K562 (cell line): Measurements from ENCODE around the gene THSD8. TPM values are rescaled to one million over a fixed set of nuclear protein-coding genes. Genes with fewer than 3 reads are reported as not detected.

ENCODE experiments used
- ATF6 ChIP-seq: sonication (generic); formaldehyde crosslinking; IDR thresholded peaks from 2 replicates; pipeline ENCODE4 v1.4.0; 2020; ENCODE audit warnings: mild to moderate bottlenecking, missing genetic modification reagents
- E2F1 ChIP-seq: sonication (generic); formaldehyde crosslinking; IDR thresholded peaks from 2 replicates; pipeline ENCODE4 v1.8.1; 2023; ENCODE audit warnings: mild to moderate bottlenecking, missing genetic modification reagents, moderate library complexity
- E2F8 ChIP-seq: fragments of 450-650 bp; IDR thresholded peaks from 2 replicates; pipeline ENCODE4 v1.7.1; 2018; ENCODE audit warnings: mild to moderate bottlenecking, low read depth; ENCODE audit not compliant: partially characterized antibody
- GTF2F1 ChIP-seq: IDR thresholded peaks from 2 replicates; pipeline ENCODE4 v1.6.1; 2011; ENCODE audit warnings: low read depth, low read length, improper control_type of control experiment
- HDGF ChIP-seq: fragments of 450-650 bp; IDR thresholded peaks from 2 replicates; pipeline ENCODE4 v1.6.1; 2016
- KDM2B ChIP-seq: fragments of 250-450 bp; sonication (Bioruptor Pico); IDR thresholded peaks from 2 replicates; pipeline ENCODE4 v1.8.0; 2021; ENCODE audit warnings: mild to moderate bottlenecking, moderate library complexity
- KLF6 ChIP-seq: fragments of 250-450 bp; sonication (Bioruptor Pico); IDR thresholded peaks from 2 replicates; pipeline ENCODE4 v1.4.0; 2020; ENCODE audit warnings: mild to moderate bottlenecking, moderate library complexity, borderline replicate concordance
- PRPF4 ChIP-seq: fragments of 200-400 bp; formaldehyde crosslinking; IDR thresholded peaks from one replicate; pipeline ENCODE4 v1.6.1; 2017; ENCODE audit warnings: low read length, low read depth, mild to moderate bottlenecking; ENCODE audit not compliant: insufficient read depth, poor library complexity, severe bottlenecking
- RBM34 ChIP-seq: fragments of 200-400 bp; formaldehyde crosslinking; IDR thresholded peaks from 2 replicates; pipeline ENCODE4 v1.6.1; 2018; ENCODE audit warnings: low read length, borderline replicate concordance; ENCODE audit not compliant: insufficient read depth
- TAF15 ChIP-seq: fragments of 200-400 bp; formaldehyde crosslinking; IDR thresholded peaks from 2 replicates; pipeline ENCODE4 v1.6.1; 2017; ENCODE audit warnings: mild to moderate bottlenecking, low read depth, low read length, moderate library complexity
- TEAD1 ChIP-seq, 2 experiments: fragments of 450-650 bp in 1 of 2; sonication (generic) in 1 of 2; formaldehyde crosslinking; IDR thresholded peaks; 2 replicates each; pipeline versions ENCODE4 v1.4.0 to v1.8.0; 2020 to 2022; ENCODE audit warnings: mild to moderate bottlenecking in 2 of 2, missing genetic modification reagents in 1 of 2
- ZBTB1 ChIP-seq: sonication (generic); formaldehyde crosslinking; IDR thresholded peaks from 2 replicates; pipeline ENCODE4 v1.8.1; 2023; ENCODE audit warnings: missing genetic modification reagents, low read depth, mild to moderate bottlenecking, borderline replicate concordance
- ZFPM2 ChIP-seq: fragments of 250-450 bp; sonication (Bioruptor Pico); IDR thresholded peaks from 2 replicates; pipeline ENCODE4 v1.5.1; 2022; ENCODE audit warnings: mild to moderate bottlenecking
- ZNF77 ChIP-seq: fragments of 250-450 bp; sonication (Bioruptor Pico); IDR thresholded peaks from 2 replicates; pipeline ENCODE4 v1.5.0; 2020
- ZNF79 ChIP-seq: fragments of 250-450 bp; sonication (Bioruptor Pico); IDR thresholded peaks from 2 replicates; pipeline ENCODE4 v1.4.0; 2020; ENCODE audit warnings: low read depth, mild to moderate bottlenecking, moderate library complexity
- polyA plus RNA-seq, 8 experiments: library from polyadenylated mRNA; depleted of rRNA in 4 of 8; stranded (reverse) in 5 of 8; unstranded in 3 of 8; fragments of >200 nt; fragmentation: Nextera tagmentation in 2 of 8; fragmentation: Illumina TruSeq in 1 of 8; extraction: Ambion mirVana in 2 of 8; extraction: Trizol in 1 of 8; gene quantifications; 2 replicates each; pipeline versions ENCODE4 v1.2.1 to v1.2.3, GENCODE V29; 2011 to 2014; ENCODE audit warnings: inconsistent platforms in 1 of 8, missing spikeins in 1 of 8
- total RNA-seq, 7 experiments: library from RNA; depleted of rRNA in 6 of 7; stranded (reverse); fragments of >200 nt in 6 of 7; fragmentation: Illumina TruSeq in 2 of 7; extraction: Trizol in 2 of 7; gene quantifications; 2 replicates each; pipeline versions ENCODE4 v1.2.1 to v1.2.3, GENCODE V29; 2011 to 2021; ENCODE audit warnings: low replicate concordance in 1 of 7
- TF ChIP-seq, protein P1 (sequence below): fragments of 250-450 bp; sonication (Bioruptor Pico); IDR thresholded peaks from 2 replicates; pipeline ENCODE4 v1.5.0; 2021
- TF ChIP-seq, protein P2 (sequence below): fragments of 450-650 bp; formaldehyde crosslinking; IDR thresholded peaks from 2 replicates; pipeline ENCODE4 v1.4.0; 2020; ENCODE audit warnings: mild to moderate bottlenecking, moderate library complexity

The THSD8 gene
- total and polyA plus RNA-seq, 9 of the 15 experiments (the other 6 are each of a cell fraction or from before 2014, with no cell fraction given): 8.4 to 42.4 (median 19.9) TPM; not detected in 2

- TF ChIP-seq TAF15: no peak
- no peak for TF ChIP-seq PRPF4
- no peak for TF ChIP-seq ZBTB1 (CRISPR knock-in tag)
- 0 out of 2 replicates have a peak, but pooled peaks have one; percentile 22 for TF ChIP-seq KLF6 (CRISPR knock-in tag)
- TF ChIP-seq ZFPM2 (CRISPR knock-in tag): no peak
- no peak for TF ChIP-seq RBM34
- no peak for TF ChIP-seq GTF2F1
- TF ChIP-seq ATF6 (CRISPR knock-in tag): no peak
- TF ChIP-seq E2F8: no peak
- 0 out of 4 replicates have a peak, but pooled peaks of 1 of the 2 experiments have one; percentile 30 for TF ChIP-seq TEAD1 (CRISPR knock-in tag; IDR thresholded peaks at IDR 0.05)
- no peak for TF ChIP-seq HDGF
- no peak for TF ChIP-seq E2F1 (CRISPR knock-in tag)
- TF ChIP-seq, protein P1, sequence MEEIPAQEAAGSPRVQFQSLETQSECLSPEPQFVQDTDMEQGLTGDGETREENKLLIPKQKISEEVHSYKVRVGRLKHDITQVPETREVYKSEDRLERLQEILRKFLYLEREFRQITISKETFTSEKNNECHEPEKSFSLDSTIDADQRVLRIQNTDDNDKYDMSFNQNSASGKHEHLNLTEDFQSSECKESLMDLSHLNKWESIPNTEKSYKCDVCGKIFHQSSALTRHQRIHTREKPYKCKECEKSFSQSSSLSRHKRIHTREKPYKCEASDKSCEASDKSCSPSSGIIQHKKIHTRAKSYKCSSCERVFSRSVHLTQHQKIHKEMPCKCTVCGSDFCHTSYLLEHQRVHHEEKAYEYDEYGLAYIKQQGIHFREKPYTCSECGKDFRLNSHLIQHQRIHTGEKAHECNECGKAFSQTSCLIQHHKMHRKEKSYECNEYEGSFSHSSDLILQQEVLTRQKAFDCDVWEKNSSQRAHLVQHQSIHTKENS (CRISPR knock-in tag): no peak
- TF ChIP-seq KDM2B (CRISPR knock-in tag): no peak
- TF ChIP-seq, protein P2, sequence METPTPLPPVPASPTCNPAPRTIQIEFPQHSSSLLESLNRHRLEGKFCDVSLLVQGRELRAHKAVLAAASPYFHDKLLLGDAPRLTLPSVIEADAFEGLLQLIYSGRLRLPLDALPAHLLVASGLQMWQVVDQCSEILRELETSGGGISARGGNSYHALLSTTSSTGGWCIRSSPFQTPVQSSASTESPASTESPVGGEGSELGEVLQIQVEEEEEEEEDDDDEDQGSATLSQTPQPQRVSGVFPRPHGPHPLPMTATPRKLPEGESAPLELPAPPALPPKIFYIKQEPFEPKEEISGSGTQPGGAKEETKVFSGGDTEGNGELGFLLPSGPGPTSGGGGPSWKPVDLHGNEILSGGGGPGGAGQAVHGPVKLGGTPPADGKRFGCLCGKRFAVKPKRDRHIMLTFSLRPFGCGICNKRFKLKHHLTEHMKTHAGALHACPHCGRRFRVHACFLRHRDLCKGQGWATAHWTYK (CRISPR knock-in tag): 0 out of 2 replicates have a peak, but pooled peaks have one; percentile 17
- TF ChIP-seq ZNF79 (CRISPR knock-in tag): no peak
- no peak for TF ChIP-seq ZNF77 (CRISPR knock-in tag)
Measured at GRCh38 chr19:12779162-12779993, 22.5 kb upstream of the THSD8 start (continued).
